GM19372 (cell line): ENCODE data around the gene SHH.
A peak's percentile ranks its signal among the peaks of the same experiment; 100 is the strongest.
"Not testable (repeated sequence)": the region's sequence is repeated elsewhere in the genome, so short reads cannot be mapped to it uniquely, and the experiment has no call there.

ENCODE experiments used
- ATAC-seq: cut with Tn5 transposase; IDR thresholded peaks from one replicate; pipeline ENCODE4 v1.9.1; 2021; ENCODE audit warnings: mild to moderate bottlenecking, low read depth, moderate library complexity; ENCODE audit not compliant: unreplicated experiment

The SHH gene

GRCh38 chr7:155820788-155821187 is 8.5 kb upstream of the SHH start:
- ATAC-seq: no peak

GRCh38 chr7:155820246-155820645 is 8.0 kb upstream of the SHH start:
- ATAC-seq: no peak

GRCh38 chr7:155819186-155819585 is 6.9 kb upstream of the SHH start:
- no peak for ATAC-seq

- ATAC-seq: no peak
Observed at GRCh38 chr7:155818820-155819168, 6.5 kb upstream of the SHH start.

GRCh38 chr7:155818154-155818819 is 6.0 kb upstream of the SHH start:
- no peak for ATAC-seq

- not testable (repeated sequence) for ATAC-seq
Observed at GRCh38 chr7:155817515-155817914, 5.3 kb upstream of the SHH start.

- ATAC-seq: no peak
Observed at GRCh38 chr7:155816996-155817395, 4.7 kb upstream of the SHH start.

- ATAC-seq: no peak
Observed at GRCh38 chr7:155816192-155816508, 3.9 kb upstream of the SHH start.

- ATAC-seq: peak; percentile 87
Observed at GRCh38 chr7:155815332-155816191, 3.3 kb upstream of the SHH start.

GRCh38 chr7:155814316-155815276 is 2.3 kb upstream of the SHH start:
- ATAC-seq: no peak

GRCh38 chr7:155813546-155814315 is 1.5 kb upstream of the SHH start:
- ATAC-seq: no peak

GRCh38 chr7:155813125-155813524 is 862 bp upstream of the SHH start:
- no peak for ATAC-seq

- ATAC-seq: no peak
Observed at GRCh38 chr7:155811560-155811894, 736 bp downstream of the SHH start.

GRCh38 chr7:155810770-155811559 is 1.3 kb downstream of the SHH start:
- no peak for ATAC-seq

GRCh38 chr7:155809947-155810769 is 2.1 kb downstream of the SHH start:
- ATAC-seq: no peak

- no peak for ATAC-seq
Observed at GRCh38 chr7:155809332-155809946, 2.8 kb downstream of the SHH start.

- no peak for ATAC-seq
Observed at GRCh38 chr7:155808549-155809331, 3.5 kb downstream of the SHH start.
